IMR-90 (cell line): ENCODE results near the gene STIM1. TPM values are rescaled to one million over a fixed set of nuclear protein-coding genes. Genes with fewer than 3 reads are reported as not detected.

Experiments
- ATAC-seq: fragments of 200-7000 bp; cut with Tn5 transposase; 2 replicates; pipeline ENCODE4 v1.9.1; 2020; ENCODE audit warnings: low read depth, mild to moderate bottlenecking, moderate library complexity
- BruUV-seq: library from RNA; stranded (reverse); fragments of 400-500 nt; replicated peaks from 2 replicates; lab custom pipeline; 2021; lab: Mats Ljungman, UMichigan
- CTCF ChIA-PET: fragments of 300-600 bp; formaldehyde crosslinking; extraction: SDS; loops from one replicate; lab custom pipeline; 2021; ENCODE audit warnings: antibody characterized with exemption; lab: Yijun Ruan, JAX
- POLR2A ChIA-PET: fragments of 300-600 bp; sonication (Branson Sonifier 250); formaldehyde crosslinking; loops from one replicate; lab custom pipeline; 2022; ENCODE audit warnings: antibody characterized with exemption; ENCODE audit not compliant: unreplicated experiment; lab: Charles Lee
- DNase-seq: peaks from one replicate; pipeline ENCODE4 v3.0.0; 2013
- H2AFZ ChIP-seq: replicated peaks from 2 replicates; pipeline ENCODE3; 2013; ENCODE audit warnings: low read length, mild to moderate bottlenecking; ENCODE audit not compliant: poor library complexity
- H2AK5ac ChIP-seq: 2 replicates; pipeline ENCODE4 v1.6.1; 2013; ENCODE audit warnings: low read depth, low read length, inconsistent platforms
- H2AK9ac ChIP-seq: replicated peaks from 2 replicates; pipeline ENCODE3; 2013; ENCODE audit warnings: mild to moderate bottlenecking, low read depth, low read length, moderate library complexity; ENCODE audit not compliant: poor library complexity
- H2BK120ac ChIP-seq: 2 replicates; pipeline ENCODE4 v1.6.1; 2013; ENCODE audit warnings: low read depth, low read length, inconsistent platforms
- H2BK15ac ChIP-seq: 3 replicates; pipeline ENCODE4 v1.6.1; 2013; ENCODE audit warnings: low read depth, low read length, inconsistent platforms
- H2BK20ac ChIP-seq: 2 replicates; pipeline ENCODE4 v1.6.1; 2013; ENCODE audit warnings: low read depth, mild to moderate bottlenecking, inconsistent platforms, low read length, moderate library complexity
- H2BK5ac ChIP-seq: 2 replicates; pipeline ENCODE4 v1.6.1; 2013; ENCODE audit warnings: mild to moderate bottlenecking, low read depth, low read length, inconsistent platforms; ENCODE audit not compliant: poor library complexity, severe bottlenecking
- H3K14ac ChIP-seq: replicated peaks from 2 replicates; pipeline ENCODE4 v1.6.1; 2013; ENCODE audit warnings: low read depth, low read length, inconsistent platforms
- H3K18ac ChIP-seq: 2 replicates; pipeline ENCODE4 v1.6.1; 2013; ENCODE audit warnings: low read depth, low read length, control low read depth
- H3K23ac ChIP-seq: 2 replicates; pipeline ENCODE4 v1.6.1; 2013; ENCODE audit warnings: low read depth, low read length, inconsistent platforms
- H3K27ac ChIP-seq: 2 replicates; pipeline ENCODE4 v1.5.1; 2013; ENCODE audit warnings: mild to moderate bottlenecking, control low read depth, low read length; ENCODE audit not compliant: insufficient read depth
- H3K27me3 ChIP-seq: 2 replicates; pipeline ENCODE4 v1.6.1; 2013; ENCODE audit warnings: low read length; ENCODE audit not compliant: control insufficient read depth, insufficient read depth
- H3K36me3 ChIP-seq: 2 replicates; pipeline ENCODE4 v1.6.1; 2013; ENCODE audit warnings: low read length, mixed read lengths; ENCODE audit not compliant: control insufficient read depth, insufficient read depth
- H3K4ac ChIP-seq: 2 replicates; pipeline ENCODE4 v1.6.1; 2013; ENCODE audit warnings: low read depth, low read length, inconsistent platforms
- H3K4me1 ChIP-seq: 2 replicates; pipeline ENCODE4 v1.6.1; 2013; ENCODE audit warnings: low read length, mixed read lengths; ENCODE audit not compliant: control insufficient read depth, insufficient read depth
- H3K4me2 ChIP-seq: 2 replicates; pipeline ENCODE4 v1.6.1; 2013; ENCODE audit warnings: low read depth, mild to moderate bottlenecking, control low read depth, low read length, moderate library complexity
- H3K4me3 ChIP-seq: 2 replicates; pipeline ENCODE4 v1.5.1; 2013; ENCODE audit warnings: low read depth, mild to moderate bottlenecking, control low read depth, low read length, moderate library complexity; ENCODE audit not compliant: insufficient read depth
- H3K56ac ChIP-seq: 2 replicates; pipeline ENCODE4 v1.6.1; 2013; ENCODE audit warnings: low read length, inconsistent platforms; ENCODE audit not compliant: insufficient read depth; ENCODE audit errors: extremely low read depth
- H3K79me1 ChIP-seq, 2 experiments: 2 replicates each; pipeline ENCODE4 v1.6.1; 2013; ENCODE audit warnings: low read length in 2 of 2, inconsistent platforms in 1 of 2, low read depth in 1 of 2
- H3K9ac ChIP-seq: 2 replicates; pipeline ENCODE4 v1.6.1; 2013; ENCODE audit warnings: low read depth, low read length, control low read depth
- H3K9me1 ChIP-seq: 2 replicates; pipeline ENCODE4 v1.6.1; 2013; ENCODE audit warnings: low read length, inconsistent platforms; ENCODE audit not compliant: insufficient read depth
- H3K9me3 ChIP-seq: 2 replicates; pipeline ENCODE4 v1.6.1; 2013; ENCODE audit warnings: low read length; ENCODE audit not compliant: control insufficient read depth, insufficient read depth
- H4K20me1 ChIP-seq: 2 replicates; pipeline ENCODE4 v1.6.1; 2013; ENCODE audit warnings: low read length, inconsistent platforms; ENCODE audit not compliant: insufficient read depth
- H4K5ac ChIP-seq: 2 replicates; pipeline ENCODE4 v1.6.1; 2013; ENCODE audit warnings: mild to moderate bottlenecking, low read depth, low read length, control low read depth
- H4K8ac ChIP-seq, 2 experiments: 2 replicates each; pipeline ENCODE4 v1.6.1; 2013; ENCODE audit warnings: low read depth in 2 of 2, low read length in 2 of 2, control low read depth in 1 of 2, inconsistent platforms in 1 of 2
- H4K91ac ChIP-seq: 2 replicates; pipeline ENCODE4 v1.6.1; 2013; ENCODE audit warnings: low read depth, low read length, inconsistent platforms; ENCODE audit not compliant: insufficient read depth
- BHLHE40 ChIP-seq: fragments of 150-350 bp; IDR thresholded peaks from 2 replicates; pipeline ENCODE4 v1.6.1; 2016; ENCODE audit warnings: mild to moderate bottlenecking, low read depth, low read length
- CEBPB ChIP-seq: IDR thresholded peaks from 2 replicates; pipeline ENCODE4 v1.6.1; 2012; ENCODE audit warnings: low read depth, low read length, improper control_type of control experiment
- CHD1 ChIP-seq: IDR thresholded peaks from 2 replicates; pipeline ENCODE4 v1.6.1; 2012; ENCODE audit warnings: low read depth, low read length, improper control_type of control experiment
- FOS ChIP-seq: fragments of 150-350 bp; IDR thresholded peaks from 2 replicates; pipeline ENCODE4 v1.6.1; 2016; ENCODE audit warnings: low read depth, low read length
- MAFK ChIP-seq: IDR thresholded peaks from 2 replicates; pipeline ENCODE4 v1.6.1; 2012; ENCODE audit warnings: low read depth, low read length, improper control_type of control experiment
- MAZ ChIP-seq: IDR thresholded peaks from 2 replicates; pipeline ENCODE4 v1.6.1; 2012; ENCODE audit warnings: low read depth, mild to moderate bottlenecking, low read length, improper control_type of control experiment, moderate library complexity, borderline replicate concordance
- MXI1 ChIP-seq: IDR thresholded peaks from 2 replicates; pipeline ENCODE4 v1.6.1; 2012; ENCODE audit warnings: low read depth, mild to moderate bottlenecking, low read length, moderate library complexity, borderline replicate concordance
- NFE2L2 ChIP-seq: fragments of 150-350 bp; IDR thresholded peaks from 2 replicates; pipeline ENCODE4 v1.6.1; 2016; ENCODE audit warnings: low read depth, mild to moderate bottlenecking, low read length
- POLR2A ChIP-seq: IDR thresholded peaks from 2 replicates; pipeline ENCODE4 v1.6.1; 2012; ENCODE audit warnings: mild to moderate bottlenecking, low read depth, low read length
- RAD21 ChIP-seq: IDR thresholded peaks from 2 replicates; pipeline ENCODE4 v1.6.1; 2012; ENCODE audit warnings: low read length, improper control_type of control experiment
- RCOR1 ChIP-seq: IDR thresholded peaks from 2 replicates; pipeline ENCODE4 v1.6.1; 2012; ENCODE audit warnings: mild to moderate bottlenecking, low read length, improper control_type of control experiment; ENCODE audit not compliant: insufficient replicate concordance
- RFX5 ChIP-seq: IDR thresholded peaks from 2 replicates; pipeline ENCODE4 v1.8.0; 2012; ENCODE audit warnings: low read depth, mild to moderate bottlenecking, low read length, moderate library complexity
- SMC3 ChIP-seq: fragments of 150-350 bp; IDR thresholded peaks from 2 replicates; pipeline ENCODE4 v1.6.1; 2016; ENCODE audit warnings: low read depth, mild to moderate bottlenecking, antibody characterized with exemption, low read length, moderate library complexity
- WGBS, 2 experiments: methylation state at CpG; one replicate each; pipeline versions ENCODE4 v1.1.5 to v1.1.7; 2013; ENCODE audit warnings: missing lambda C conversion rate in 2 of 2; ENCODE audit not compliant: insufficient read length in 1 of 2; ENCODE audit errors: extremely low coverage in 2 of 2; 5-methylcytosine and 5-hydroxymethylcytosine counted together
- dilution Hi-C: fragments of 300-500 bp; cut with HindIII; formaldehyde crosslinking; loops from one replicate; pipeline ENCODE4 v1.14.3; 2018; ENCODE audit warnings: low sequenced_read_pairs; ENCODE audit not compliant: unreplicated experiment
- in situ Hi-C: fragments of 300-500 bp; cut with MboI; formaldehyde crosslinking; loops from 3 replicates; pipeline ENCODE4 v1.14.3; 2019; ENCODE audit warnings: low sequenced_read_pairs, inconsistent platforms, mixed read lengths
- intact Hi-C: fragments of 100-400 bp; cut with micrococcal nuclease; formaldehyde crosslinking; loops from 2 replicates; pipeline ENCODE4 v1.10.0; 2022
- polyA plus RNA-seq, 3 experiments: library from polyadenylated mRNA; depleted of rRNA; stranded (reverse); fragments of >200 nt; gene quantifications; 2 replicates each; pipeline ENCODE4 v1.2.3, GENCODE V29; 2012; ENCODE audit warnings: low replicate concordance in 1 of 3
- total RNA-seq: library from RNA; depleted of rRNA; stranded (reverse); fragments of >200 nt; gene quantifications from 2 replicates; pipeline ENCODE4 v1.2.3, GENCODE V29; 2012
- TF ChIP-seq, protein P1 (sequence below): conservative IDR thresholded peaks from 2 replicates; pipeline ENCODE4 v1.5.1; 2012; ENCODE audit warnings: mild to moderate bottlenecking, low read depth, low read length, improper control_type of control experiment
- TF ChIP-seq, protein P2 (sequence below): fragments of 150-350 bp; IDR thresholded peaks from 2 replicates; pipeline ENCODE4 v1.6.1; 2016; ENCODE audit warnings: low read depth, mild to moderate bottlenecking, low read length, moderate library complexity, borderline replicate concordance
- TF ChIP-seq, protein P3 (sequence below): fragments of 150-350 bp; IDR thresholded peaks from 2 replicates; pipeline ENCODE4 v1.6.1; 2017; ENCODE audit warnings: mild to moderate bottlenecking, antibody characterized with exemption, low read length, low read depth

STIM1 gene
- total and polyA plus RNA-seq, 2 of the 4 experiments (the other 2 are of a cell fraction), result 17.9 to 23.0 TPM

DNA sequence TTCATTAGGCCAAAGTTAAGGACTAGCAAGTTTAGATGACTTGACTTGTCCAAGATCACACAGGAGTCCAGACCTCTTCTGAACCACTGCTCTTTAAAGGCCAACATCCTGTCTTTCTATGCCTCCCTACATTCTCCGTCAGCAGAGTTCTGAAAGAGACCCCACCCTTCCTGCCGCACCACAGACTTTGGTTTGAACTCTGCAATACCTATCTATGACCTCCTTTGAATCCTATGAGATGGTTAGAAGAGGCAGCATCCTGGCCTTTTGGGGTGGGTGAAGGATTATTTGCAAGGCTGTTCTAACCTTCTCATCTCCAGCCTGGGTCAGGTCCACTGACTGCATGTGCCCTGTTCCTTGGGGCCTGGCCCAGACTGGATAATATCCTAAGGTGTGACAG is 234.8 kb downstream of the STIM1 start:
- no peaks in the 10 kb centered on the region for H4K20me1 ChIP-seq
- no peak overlapping the region for H2AK9ac ChIP-seq
- no CpG with 5 or more reads among the region's 2 CpGs for WGBS, 2 experiments
- H3K56ac ChIP-seq, result no peak overlapping the region
- H4K91ac ChIP-seq, result no peak overlapping the region
- H3K79me1 ChIP-seq, result peaks cover 0 to 11% of the 10 kb centered on the region in 2 experiments; a peak in 2 of 4 replicates
- ChIA-PET CTCF (no interaction called here), POLR2A (no interaction called here)
- no peaks in the 10 kb centered on the region for H3K27me3 ChIP-seq
- H4K5ac ChIP-seq, result no peak overlapping the region
- H3K9me1 ChIP-seq, result peaks cover 12% of the 10 kb centered on the region; the same call in 1 of the 2 replicates
- H2BK5ac ChIP-seq, result no peak overlapping the region
- DNase-seq (no peak), ATAC-seq (no peak)
- H3K9ac ChIP-seq, result no peak overlapping the region
- no peak overlapping the region for H3K4me3 ChIP-seq
- H2BK120ac ChIP-seq, result no peak overlapping the region
- no peak overlapping the region for H3K14ac ChIP-seq
- intact Hi-C loops, result no loop called here
- no peak overlapping the region for H2BK15ac ChIP-seq
- H3K4me2 ChIP-seq, result no peak overlapping the region
- BruUV-seq, result no TSS peak
- H2AK5ac ChIP-seq, result no peak overlapping the region
- no peak overlapping the region for H2BK20ac ChIP-seq
- peaks cover 9% of the 10 kb centered on the region for H3K36me3 ChIP-seq
- H3K9me3 ChIP-seq, result no peaks in the 10 kb centered on the region
- no peak overlapping the region for H3K23ac ChIP-seq
- no peak overlapping the region for H2AFZ ChIP-seq
- no peak overlapping the region for H3K27ac ChIP-seq
- dilution Hi-C loops, result no loop called here
- no peak overlapping the region for H3K18ac ChIP-seq
- H3K4ac ChIP-seq, result no peak overlapping the region
- H4K8ac ChIP-seq, result no peak overlapping the region
- peaks cover 4% of the 10 kb centered on the region; the same call in 1 of the 2 replicates for H3K4me1 ChIP-seq
- in situ Hi-C loops, result no loop called here
- TF ChIP-seq MXI1, result no peak
- TF ChIP-seq, protein P1, sequence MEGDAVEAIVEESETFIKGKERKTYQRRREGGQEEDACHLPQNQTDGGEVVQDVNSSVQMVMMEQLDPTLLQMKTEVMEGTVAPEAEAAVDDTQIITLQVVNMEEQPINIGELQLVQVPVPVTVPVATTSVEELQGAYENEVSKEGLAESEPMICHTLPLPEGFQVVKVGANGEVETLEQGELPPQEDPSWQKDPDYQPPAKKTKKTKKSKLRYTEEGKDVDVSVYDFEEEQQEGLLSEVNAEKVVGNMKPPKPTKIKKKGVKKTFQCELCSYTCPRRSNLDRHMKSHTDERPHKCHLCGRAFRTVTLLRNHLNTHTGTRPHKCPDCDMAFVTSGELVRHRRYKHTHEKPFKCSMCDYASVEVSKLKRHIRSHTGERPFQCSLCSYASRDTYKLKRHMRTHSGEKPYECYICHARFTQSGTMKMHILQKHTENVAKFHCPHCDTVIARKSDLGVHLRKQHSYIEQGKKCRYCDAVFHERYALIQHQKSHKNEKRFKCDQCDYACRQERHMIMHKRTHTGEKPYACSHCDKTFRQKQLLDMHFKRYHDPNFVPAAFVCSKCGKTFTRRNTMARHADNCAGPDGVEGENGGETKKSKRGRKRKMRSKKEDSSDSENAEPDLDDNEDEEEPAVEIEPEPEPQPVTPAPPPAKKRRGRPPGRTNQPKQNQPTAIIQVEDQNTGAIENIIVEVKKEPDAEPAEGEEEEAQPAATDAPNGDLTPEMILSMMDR, result no peak
- TF ChIP-seq MAFK, result no peak
- TF ChIP-seq FOS, result no peak
- TF ChIP-seq, protein P2, sequence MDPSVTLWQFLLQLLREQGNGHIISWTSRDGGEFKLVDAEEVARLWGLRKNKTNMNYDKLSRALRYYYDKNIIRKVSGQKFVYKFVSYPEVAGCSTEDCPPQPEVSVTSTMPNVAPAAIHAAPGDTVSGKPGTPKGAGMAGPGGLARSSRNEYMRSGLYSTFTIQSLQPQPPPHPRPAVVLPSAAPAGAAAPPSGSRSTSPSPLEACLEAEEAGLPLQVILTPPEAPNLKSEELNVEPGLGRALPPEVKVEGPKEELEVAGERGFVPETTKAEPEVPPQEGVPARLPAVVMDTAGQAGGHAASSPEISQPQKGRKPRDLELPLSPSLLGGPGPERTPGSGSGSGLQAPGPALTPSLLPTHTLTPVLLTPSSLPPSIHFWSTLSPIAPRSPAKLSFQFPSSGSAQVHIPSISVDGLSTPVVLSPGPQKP, result no peak
- no peak for TF ChIP-seq RFX5
- no peak for TF ChIP-seq NFE2L2
- no peak for TF ChIP-seq BHLHE40
- TF ChIP-seq RAD21, result no peak
- TF ChIP-seq POLR2A, result no peak
- TF ChIP-seq RCOR1, result no peak
- TF ChIP-seq CEBPB, result no peak
- no peak for TF ChIP-seq CHD1
- TF ChIP-seq MAZ, result no peak
- TF ChIP-seq SMC3, result no peak
- TF ChIP-seq, protein P3, sequence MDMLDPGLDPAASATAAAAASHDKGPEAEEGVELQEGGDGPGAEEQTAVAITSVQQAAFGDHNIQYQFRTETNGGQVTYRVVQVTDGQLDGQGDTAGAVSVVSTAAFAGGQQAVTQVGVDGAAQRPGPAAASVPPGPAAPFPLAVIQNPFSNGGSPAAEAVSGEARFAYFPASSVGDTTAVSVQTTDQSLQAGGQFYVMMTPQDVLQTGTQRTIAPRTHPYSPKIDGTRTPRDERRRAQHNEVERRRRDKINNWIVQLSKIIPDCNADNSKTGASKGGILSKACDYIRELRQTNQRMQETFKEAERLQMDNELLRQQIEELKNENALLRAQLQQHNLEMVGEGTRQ, result no peak
